HepG2 (cell line): Measurements from ENCODE around the gene OGFR. TPM values are rescaled to one million over a fixed set of nuclear protein-coding genes. Genes with fewer than 3 reads are reported as not detected.

Experiments used
- CHCHD3 ChIP-seq: sonication (generic); formaldehyde crosslinking; IDR thresholded peaks from 2 replicates; pipeline ENCODE4 v1.8.0; 2022; ENCODE audit warnings: mild to moderate bottlenecking, missing genetic modification reagents, moderate library complexity
- ESRRA ChIP-seq: sonication (generic); formaldehyde crosslinking; IDR thresholded peaks from 2 replicates; pipeline ENCODE4 v1.5.1; 2020; ENCODE audit warnings: mild to moderate bottlenecking, low read depth, missing genetic modification reagents
- ETV5 ChIP-seq: IDR thresholded peaks from 2 replicates; pipeline ENCODE4 v1.6.1; 2018; ENCODE audit warnings: missing biosample characterization, missing genetic modification reagents, inconsistent platforms, borderline replicate concordance
- FIP1L1 ChIP-seq: fragments of 200-400 bp; formaldehyde crosslinking; IDR thresholded peaks from 2 replicates; pipeline ENCODE4 v1.6.1; 2018; ENCODE audit warnings: low read depth, mild to moderate bottlenecking, low read length, moderate library complexity, borderline replicate concordance; ENCODE audit not compliant: insufficient read depth
- GZF1 ChIP-seq: sonication (generic); formaldehyde crosslinking; IDR thresholded peaks from 2 replicates; pipeline ENCODE4 v1.5.1; 2020; ENCODE audit warnings: mild to moderate bottlenecking, missing genetic modification reagents
- HNRNPL ChIP-seq: fragments of 200-400 bp; formaldehyde crosslinking; IDR thresholded peaks from 2 replicates; pipeline ENCODE4 v1.6.1; 2017; ENCODE audit warnings: mild to moderate bottlenecking, low read depth, low read length
- KMT2B ChIP-seq: IDR thresholded peaks from 2 replicates; pipeline ENCODE4 v1.6.1; 2016; ENCODE audit warnings: missing genetic modification reagents, missing compliant biosample characterization
- NCOA5 ChIP-seq: sonication (generic); formaldehyde crosslinking; IDR thresholded peaks from 2 replicates; pipeline ENCODE4 v1.4.0; 2020; ENCODE audit warnings: missing genetic modification reagents
- NONO ChIP-seq, 2 experiments: fragments of 450-650 bp in 1 of 2; sonication (generic) in 1 of 2; formaldehyde crosslinking in 1 of 2; IDR thresholded peaks in 1 of 2; conservative IDR thresholded peaks in 1 of 2; 2 replicates each; pipeline versions ENCODE4 v1.6.1 to v1.8.0; 2017 to 2022; ENCODE audit warnings: mild to moderate bottlenecking in 1 of 2, missing genetic modification reagents in 1 of 2, moderate library complexity in 1 of 2
- PRPF4 ChIP-seq: fragments of 200-400 bp; formaldehyde crosslinking; IDR thresholded peaks from 2 replicates; pipeline ENCODE4 v1.6.1; 2016; ENCODE audit warnings: low read length, low read depth; ENCODE audit not compliant: poor library complexity, severe bottlenecking
- RXRB ChIP-seq: IDR thresholded peaks from 2 replicates; pipeline ENCODE4 v1.6.1; 2016; ENCODE audit warnings: borderline replicate concordance, missing genetic modification reagents, missing compliant biosample characterization
- U2AF1 ChIP-seq: fragments of 200-400 bp; formaldehyde crosslinking; optimal IDR thresholded peaks from 2 replicates; pipeline ENCODE3; 2017; ENCODE audit warnings: mild to moderate bottlenecking, low read depth, low read length
- ZNF136 ChIP-seq: sonication (generic); formaldehyde crosslinking; IDR thresholded peaks from 2 replicates; pipeline ENCODE4 v1.8.1; 2022; ENCODE audit warnings: low read depth, mild to moderate bottlenecking, moderate library complexity, missing genetic modification reagents
- ZNF205 ChIP-seq: IDR thresholded peaks from 2 replicates; pipeline ENCODE4 v1.6.1; 2018; ENCODE audit warnings: missing biosample characterization, missing genetic modification reagents
- ZNF264 ChIP-seq: sonication (generic); formaldehyde crosslinking; IDR thresholded peaks from 2 replicates; pipeline ENCODE4 v1.4.0; 2020; ENCODE audit warnings: missing genetic modification reagents
- ZNF317 ChIP-seq: sonication (generic); formaldehyde crosslinking; IDR thresholded peaks from 2 replicates; pipeline ENCODE4 v1.5.0; 2020; ENCODE audit warnings: mild to moderate bottlenecking, missing genetic modification reagents
- ZNF33A ChIP-seq: sonication (generic); formaldehyde crosslinking; IDR thresholded peaks from 2 replicates; pipeline ENCODE4 v1.5.1; 2020; ENCODE audit warnings: missing genetic modification reagents, mild to moderate bottlenecking, moderate library complexity, borderline replicate concordance
- ZNF431 ChIP-seq: sonication (generic); formaldehyde crosslinking; IDR thresholded peaks from 2 replicates; pipeline ENCODE4 v1.9.0; 2022; ENCODE audit warnings: missing genetic modification reagents, low read depth, mild to moderate bottlenecking, borderline replicate concordance
- ZNF451 ChIP-seq: sonication (generic); formaldehyde crosslinking; IDR thresholded peaks from 2 replicates; pipeline ENCODE4 v1.5.0; 2020; ENCODE audit warnings: mild to moderate bottlenecking, missing genetic modification reagents
- ZNF572 ChIP-seq: sonication (generic); formaldehyde crosslinking; IDR thresholded peaks from 2 replicates; pipeline ENCODE4 v1.5.1; 2020; ENCODE audit warnings: mild to moderate bottlenecking, missing genetic modification reagents
- polyA plus RNA-seq, 8 experiments: library from polyadenylated mRNA; depleted of rRNA in 3 of 8; stranded (reverse) in 7 of 8; unstranded in 1 of 8; fragments of >200 nt; fragmentation: Illumina TruSeq in 4 of 8; extraction: Trizol in 4 of 8; gene quantifications; 2 replicates each; pipeline versions ENCODE4 v1.2.1 to v1.2.3, GENCODE V29; 2011 to 2016; ENCODE audit warnings: low read depth in 4 of 8, missing spikeins in 1 of 8, mixed read lengths in 1 of 8; ENCODE audit not compliant: insufficient read depth in 1 of 8
- total RNA-seq, 5 experiments: library from RNA; depleted of rRNA; stranded (reverse); fragments of >200 nt; fragmentation: Illumina TruSeq; extraction: Trizol; gene quantifications; 2 replicates each; pipeline ENCODE4 v1.2.3, GENCODE V29; 2016; ENCODE audit warnings: low read depth in 1 of 5
- TF ChIP-seq, protein P1 (sequence below): sonication (generic); formaldehyde crosslinking; IDR thresholded peaks from 2 replicates; pipeline ENCODE4 v1.4.0; 2020; ENCODE audit warnings: missing genetic modification reagents
- TF ChIP-seq, protein P2 (sequence below): sonication (generic); formaldehyde crosslinking; IDR thresholded peaks from 2 replicates; pipeline ENCODE4 v1.4.0; 2020; ENCODE audit warnings: mild to moderate bottlenecking, missing genetic modification reagents
- TF ChIP-seq, protein P3 (sequence below): sonication (generic); formaldehyde crosslinking; IDR thresholded peaks from 2 replicates; pipeline ENCODE4 v1.4.0; 2020; ENCODE audit warnings: missing genetic modification reagents, borderline replicate concordance
- TF ChIP-seq, protein P4 (sequence below): sonication (generic); formaldehyde crosslinking; IDR thresholded peaks from 2 replicates; pipeline ENCODE4 v1.5.1; 2020; ENCODE audit warnings: missing genetic modification reagents, mild to moderate bottlenecking, borderline replicate concordance

Gene OGFR
- total and polyA plus RNA-seq, 2 of the 13 experiments (the other 11 are each of a cell fraction or from before 2014, with no cell fraction given): 47.7 to 81.8 TPM

DNA sequence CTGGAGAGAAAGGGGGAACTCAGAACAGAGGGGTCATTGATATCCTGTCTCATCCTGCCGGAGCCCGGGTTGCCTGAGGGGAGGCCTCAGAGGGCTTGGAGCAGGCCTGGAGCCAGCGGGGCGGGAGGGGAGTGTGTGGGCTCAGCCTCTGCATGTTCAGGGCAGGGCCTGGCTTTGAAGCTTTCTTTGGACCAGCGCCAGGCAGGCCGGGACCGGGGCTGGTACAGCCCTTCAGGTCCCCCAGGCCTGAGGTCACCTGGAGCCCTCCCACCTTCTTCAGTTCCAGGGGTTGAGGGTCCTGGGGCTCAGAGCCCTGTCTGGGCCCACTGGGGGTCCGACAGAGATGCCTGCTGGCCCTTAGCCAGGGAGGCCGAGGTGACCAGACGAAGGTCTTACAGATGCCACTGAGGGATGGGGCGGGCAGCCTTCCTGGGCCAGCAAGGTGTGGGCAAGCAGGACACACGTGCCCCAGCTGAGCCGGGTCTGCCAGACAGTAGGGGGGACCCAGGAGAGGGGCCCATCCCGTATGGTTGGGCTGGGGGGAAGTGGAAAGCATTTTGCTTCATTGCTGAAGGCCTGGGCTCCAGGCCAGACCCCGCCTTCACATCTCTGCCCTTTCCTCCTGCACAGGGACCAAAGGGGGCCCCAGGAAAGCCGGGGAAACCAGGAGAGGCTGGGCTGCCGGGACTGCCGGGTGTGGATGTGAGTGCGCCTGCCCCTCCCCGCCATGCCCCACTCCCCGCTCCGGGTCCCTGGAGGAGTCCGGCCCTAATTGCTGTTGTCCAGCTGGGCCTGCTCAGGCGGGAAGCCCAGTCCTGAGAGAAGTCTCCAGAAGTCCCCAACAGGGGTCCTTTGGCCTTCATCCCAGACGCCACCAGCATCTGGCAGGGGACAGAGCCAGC is 14.2 kb downstream of the OGFR start (continued):
- peak; percentile 28 for TF ChIP-seq U2AF1
- TF ChIP-seq ZNF431 (CRISPR knock-in tag): no peak
- TF ChIP-seq PRPF4: no peak
- TF ChIP-seq NONO (IDR thresholded peaks at IDR 0.05): no peak
- TF ChIP-seq NONO (CRISPR knock-in tag; conservative IDR thresholded peaks at IDR 0.05): peak; percentile 75
- no peak for TF ChIP-seq ZNF33A (CRISPR knock-in tag)
- no peak for TF ChIP-seq ZNF136 (CRISPR knock-in tag)
- TF ChIP-seq ESRRA (CRISPR knock-in tag): no peak; the same call in 1 of the 2 replicates
- TF ChIP-seq, protein P1, sequence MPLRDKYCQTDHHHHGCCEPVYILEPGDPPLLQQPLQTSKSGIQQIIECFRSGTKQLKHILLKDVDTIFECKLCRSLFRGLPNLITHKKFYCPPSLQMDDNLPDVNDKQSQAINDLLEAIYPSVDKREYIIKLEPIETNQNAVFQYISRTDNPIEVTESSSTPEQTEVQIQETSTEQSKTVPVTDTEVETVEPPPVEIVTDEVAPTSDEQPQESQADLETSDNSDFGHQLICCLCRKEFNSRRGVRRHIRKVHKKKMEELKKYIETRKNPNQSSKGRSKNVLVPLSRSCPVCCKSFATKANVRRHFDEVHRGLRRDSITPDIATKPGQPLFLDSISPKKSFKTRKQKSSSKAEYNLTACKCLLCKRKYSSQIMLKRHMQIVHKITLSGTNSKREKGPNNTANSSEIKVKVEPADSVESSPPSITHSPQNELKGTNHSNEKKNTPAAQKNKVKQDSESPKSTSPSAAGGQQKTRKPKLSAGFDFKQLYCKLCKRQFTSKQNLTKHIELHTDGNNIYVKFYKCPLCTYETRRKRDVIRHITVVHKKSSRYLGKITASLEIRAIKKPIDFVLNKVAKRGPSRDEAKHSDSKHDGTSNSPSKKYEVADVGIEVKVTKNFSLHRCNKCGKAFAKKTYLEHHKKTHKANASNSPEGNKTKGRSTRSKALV (CRISPR knock-in tag): no peak
- no peak for TF ChIP-seq GZF1
- TF ChIP-seq KMT2B: peak; percentile 55; the same call in 1 of the 2 replicates
- 0 out of 2 replicates have a peak, but pooled peaks have one; percentile 35 for TF ChIP-seq ZNF205 (CRISPR knock-in tag)
- no peak; the same call in 1 of the 2 replicates for TF ChIP-seq ZNF317 (CRISPR knock-in tag)
- no peak for TF ChIP-seq FIP1L1
- TF ChIP-seq RXRB (CRISPR knock-in tag): peak; percentile 43; the same call in 1 of the 2 replicates
- TF ChIP-seq, protein P2, sequence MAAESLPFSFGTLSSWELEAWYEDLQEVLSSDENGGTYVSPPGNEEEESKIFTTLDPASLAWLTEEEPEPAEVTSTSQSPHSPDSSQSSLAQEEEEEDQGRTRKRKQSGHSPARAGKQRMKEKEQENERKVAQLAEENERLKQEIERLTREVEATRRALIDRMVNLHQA (CRISPR knock-in tag): no peak
- TF ChIP-seq ZNF451 (CRISPR knock-in tag): no peak
- TF ChIP-seq ETV5 (CRISPR knock-in tag): peak; percentile 51; the same call in 1 of the 2 replicates
- TF ChIP-seq, protein P3, sequence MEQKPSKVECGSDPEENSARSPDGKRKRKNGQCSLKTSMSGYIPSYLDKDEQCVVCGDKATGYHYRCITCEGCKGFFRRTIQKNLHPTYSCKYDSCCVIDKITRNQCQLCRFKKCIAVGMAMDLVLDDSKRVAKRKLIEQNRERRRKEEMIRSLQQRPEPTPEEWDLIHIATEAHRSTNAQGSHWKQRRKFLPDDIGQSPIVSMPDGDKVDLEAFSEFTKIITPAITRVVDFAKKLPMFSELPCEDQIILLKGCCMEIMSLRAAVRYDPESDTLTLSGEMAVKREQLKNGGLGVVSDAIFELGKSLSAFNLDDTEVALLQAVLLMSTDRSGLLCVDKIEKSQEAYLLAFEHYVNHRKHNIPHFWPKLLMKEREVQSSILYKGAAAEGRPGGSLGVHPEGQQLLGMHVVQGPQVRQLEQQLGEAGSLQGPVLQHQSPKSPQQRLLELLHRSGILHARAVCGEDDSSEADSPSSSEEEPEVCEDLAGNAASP (CRISPR knock-in tag): peak; percentile 77
- peak; percentile 72; the same call in 1 of the 2 replicates for TF ChIP-seq CHCHD3 (CRISPR knock-in tag)
- TF ChIP-seq HNRNPL: peak; percentile 47
- peak; percentile 37; the same call in 1 of the 2 replicates for TF ChIP-seq ZNF572 (CRISPR knock-in tag)
- TF ChIP-seq ZNF264 (CRISPR knock-in tag): no peak
- TF ChIP-seq, protein P4, sequence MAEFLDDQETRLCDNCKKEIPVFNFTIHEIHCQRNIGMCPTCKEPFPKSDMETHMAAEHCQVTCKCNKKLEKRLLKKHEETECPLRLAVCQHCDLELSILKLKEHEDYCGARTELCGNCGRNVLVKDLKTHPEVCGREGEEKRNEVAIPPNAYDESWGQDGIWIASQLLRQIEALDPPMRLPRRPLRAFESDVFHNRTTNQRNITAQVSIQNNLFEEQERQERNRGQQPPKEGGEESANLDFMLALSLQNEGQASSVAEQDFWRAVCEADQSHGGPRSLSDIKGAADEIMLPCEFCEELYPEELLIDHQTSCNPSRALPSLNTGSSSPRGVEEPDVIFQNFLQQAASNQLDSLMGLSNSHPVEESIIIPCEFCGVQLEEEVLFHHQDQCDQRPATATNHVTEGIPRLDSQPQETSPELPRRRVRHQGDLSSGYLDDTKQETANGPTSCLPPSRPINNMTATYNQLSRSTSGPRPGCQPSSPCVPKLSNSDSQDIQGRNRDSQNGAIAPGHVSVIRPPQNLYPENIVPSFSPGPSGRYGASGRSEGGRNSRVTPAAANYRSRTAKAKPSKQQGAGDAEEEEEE (CRISPR knock-in tag): no peak
- no peak for TF ChIP-seq NCOA5
